ENCODE results near the gene LDLRAD4. TPM values are rescaled to one million over a fixed set of nuclear protein-coding genes. Genes with fewer than 3 reads are reported as not detected.

The LDLRAD4 gene
- total RNA-seq, 2 experiments from 2014 or later: 37.3 to 38.5 TPM

DNA sequence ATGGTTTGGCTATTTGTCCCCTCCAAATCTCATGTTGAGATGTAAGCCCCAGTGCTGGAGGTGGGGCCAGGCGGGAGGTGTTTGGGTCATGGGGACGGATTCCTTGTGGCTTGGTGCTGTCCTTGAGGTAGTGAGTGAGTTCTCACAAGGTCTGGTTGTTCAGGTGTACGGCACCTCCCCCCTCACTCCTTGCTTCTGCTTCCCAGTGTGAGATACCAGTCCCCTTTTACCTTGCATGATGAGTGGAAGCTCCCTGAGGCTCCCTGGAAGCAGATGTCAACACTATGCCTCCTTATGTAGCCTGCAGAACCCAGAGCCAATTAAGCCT lies 232.6 kb downstream of the LDLRAD4 start:
- CTCF ChIA-PET: no interaction called here
- TF ChIP-seq CTCF (IDR thresholded peaks at IDR 0.05): no peak
- DNase-seq: no peak
- Mint-ChIP-seq H3K9me3 (no peaks in the 10 kb centered on the region), H3K27ac (no peak overlapping the region), H3K4me1 (ENCODE audit: low read depth) (peaks cover 32% of the 10 kb centered on the region), H3K27me3 (no peaks in the 10 kb centered on the region), H3K36me3 (ENCODE audit: low read depth) (no peaks in the 10 kb centered on the region), H3K4me3 (no peak overlapping the region)
- POLR2A ChIA-PET: interaction anchor here (1.4 to 2.3 kb wide), 2 partner anchors 13 kb away, joined by 4 to 9 read pairs; no protein-coding TSS in a partner anchor
- no peak for ATAC-seq
- intact Hi-C loops (cut with micrococcal nuclease): loop anchor here (10.0 kb wide), 1 partner anchor 164 kb away; no protein-coding TSS in a partner anchor

- intact Hi-C loops (cut with micrococcal nuclease): loop anchor here (10.0 kb wide), 1 partner anchor 163 kb away; no protein-coding TSS in a partner anchor
- CTCF ChIA-PET: no interaction called here
- H3K9me3 Mint-ChIP-seq: no peaks in the 10 kb centered on the region
Observed at GRCh38 chr18:13451661-13452387, 233.3 kb downstream of the LDLRAD4 start.

GRCh38 chr18:13452388-13452811 lies 233.8 kb downstream of the LDLRAD4 start:
- Mint-ChIP-seq H3K27ac (no peak overlapping the region), H3K9me3 (no peaks in the 10 kb centered on the region), H3K4me3 (no peak overlapping the region), H3K4me1 (ENCODE audit: low read depth) (peaks cover 42% of the 10 kb centered on the region), H3K27me3 (no peaks in the 10 kb centered on the region), H3K36me3 (ENCODE audit: low read depth) (no peaks in the 10 kb centered on the region)
- DNase-seq: no peak
- ChIA-PET CTCF (no interaction called here), POLR2A (no interaction called here)
- TF ChIP-seq CTCF (IDR thresholded peaks at IDR 0.05): no peak
- ATAC-seq: no peak
- intact Hi-C loops (cut with micrococcal nuclease): loop anchor here (10.0 kb wide), 1 partner anchor 162 kb away; no protein-coding TSS in a partner anchor

More at GRCh38 chr18:13451661-13452387, 233.3 kb downstream of the LDLRAD4 start:
- Mint-ChIP-seq H3K27ac (no peak overlapping the region), H3K4me3 (no peak overlapping the region), H3K4me1 (ENCODE audit: low read depth) (peaks cover 37% of the 10 kb centered on the region), H3K36me3 (ENCODE audit: low read depth) (no peaks in the 10 kb centered on the region), H3K27me3 (no peaks in the 10 kb centered on the region)
- POLR2A ChIA-PET: interaction anchor here (1.4 to 2.3 kb wide), 2 partner anchors 12 to 13 kb away, joined by 4 to 9 read pairs; no protein-coding TSS in a partner anchor
- DNase-seq (no peak), ATAC-seq (no peak)
- TF ChIP-seq CTCF (IDR thresholded peaks at IDR 0.05): no peak

DNA sequence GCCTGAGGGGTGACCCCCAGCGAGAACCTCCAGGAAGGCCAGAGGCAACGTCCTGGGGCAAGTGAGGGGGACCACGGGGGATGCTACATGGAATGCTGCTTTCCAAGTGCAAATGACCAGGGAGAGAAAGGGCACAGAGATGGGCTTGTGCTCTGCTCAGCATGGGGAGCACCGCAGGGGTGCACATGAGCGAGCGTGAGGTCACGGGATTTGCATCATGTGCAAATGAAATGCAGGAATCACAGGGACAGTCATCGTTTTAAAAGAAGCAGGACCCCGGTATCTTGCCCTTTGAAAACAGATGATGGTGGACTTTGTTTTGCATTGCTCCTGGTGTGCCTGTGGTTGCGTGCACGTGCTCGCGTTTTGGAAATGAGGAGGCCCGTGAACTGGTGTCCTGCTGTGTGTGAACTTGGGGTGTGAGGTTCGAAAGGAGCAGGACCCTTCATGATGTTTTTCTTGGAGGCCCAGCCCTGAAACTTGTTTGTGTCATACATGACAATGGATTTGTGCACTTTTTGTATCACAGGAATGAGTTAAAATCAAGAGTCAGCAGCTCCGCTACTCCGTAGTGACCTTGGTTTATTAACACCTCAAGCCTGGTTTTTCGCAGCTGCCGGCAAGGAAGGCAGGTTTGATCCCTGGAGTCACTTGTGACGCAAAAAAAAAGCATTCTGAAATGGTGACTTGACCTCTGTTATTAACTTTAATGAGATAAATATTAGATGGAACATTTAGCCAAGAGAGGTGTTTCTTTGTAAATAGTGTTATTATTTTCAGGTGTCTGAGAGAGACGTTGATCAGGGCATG lies 234.5 kb downstream of the LDLRAD4 start:
- no peak overlapping the region for H3K27ac Mint-ChIP-seq
- peaks cover 39% of the 10 kb centered on the region for H3K4me1 Mint-ChIP-seq (ENCODE audit: low read depth)
- no peaks in the 10 kb centered on the region for H3K27me3 Mint-ChIP-seq
- no peak for ATAC-seq
- CTCF ChIA-PET: interaction anchor here (0.6 kb wide), 1 partner anchor 48 kb away, joined by 3 read pairs; no protein-coding TSS in a partner anchor
- DNase-seq: no peak
- POLR2A ChIA-PET: no interaction called here
- H3K36me3 Mint-ChIP-seq (ENCODE audit: low read depth): no peaks in the 10 kb centered on the region
- H3K9me3 Mint-ChIP-seq: no peaks in the 10 kb centered on the region
- intact Hi-C loops (cut with micrococcal nuclease): loop anchor here (10.0 kb wide), 1 partner anchor 162 kb away; no protein-coding TSS in a partner anchor
- no peak for TF ChIP-seq CTCF (IDR thresholded peaks at IDR 0.05)
- no peak overlapping the region for H3K4me3 Mint-ChIP-seq
